Gastrocnemius medialis (tissue), 4 donors: Measurements from ENCODE around the gene FNDC3B.

Experiments used
- POLR2A ChIP-seq, 2 donors: fragments of 450-650 bp; IDR thresholded peaks; one replicate each; pipeline ENCODE4 v1.6.1; 2017; ENCODE audit warnings: antibody characterized with exemption in 2 of 2, mild to moderate bottlenecking in 2 of 2, moderate library complexity in 2 of 2
- TF ChIP-seq, protein P1 (sequence below), 5 experiments: fragments of 450-650 bp in 3 of 5; fragments of 200-600 bp in 2 of 5; sonication (generic) in 2 of 5; IDR thresholded peaks in 4 of 5; conservative IDR thresholded peaks in 1 of 5; 1 replicate in 4 of 5; 2 replicates in 1 of 5; pipeline ENCODE4 v1.5.1; 2016 to 2019; ENCODE audit warnings: antibody characterized with exemption in 5 of 5, mild to moderate bottlenecking in 3 of 5, moderate library complexity in 3 of 5

DNA sequence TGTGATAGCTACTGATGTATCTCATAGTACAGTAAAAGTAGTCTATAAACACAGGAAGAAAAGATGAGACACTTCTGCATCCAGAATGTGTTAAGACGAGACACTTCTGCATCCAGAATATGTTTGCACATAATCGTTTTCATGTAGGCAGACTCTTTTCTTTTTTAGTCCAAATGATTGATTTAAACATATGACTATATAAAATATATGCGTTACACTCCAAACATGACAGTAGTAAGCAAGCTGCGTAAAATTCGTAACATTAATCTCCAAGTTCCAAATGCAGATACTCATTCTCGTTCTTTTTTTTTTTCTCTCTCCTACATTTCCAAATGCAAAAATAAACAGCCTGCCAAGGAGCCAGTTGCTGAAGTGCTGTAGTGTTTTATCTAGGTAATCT is 82.6 kb downstream of the FNDC3B start:
- TF ChIP-seq, protein P1, sequence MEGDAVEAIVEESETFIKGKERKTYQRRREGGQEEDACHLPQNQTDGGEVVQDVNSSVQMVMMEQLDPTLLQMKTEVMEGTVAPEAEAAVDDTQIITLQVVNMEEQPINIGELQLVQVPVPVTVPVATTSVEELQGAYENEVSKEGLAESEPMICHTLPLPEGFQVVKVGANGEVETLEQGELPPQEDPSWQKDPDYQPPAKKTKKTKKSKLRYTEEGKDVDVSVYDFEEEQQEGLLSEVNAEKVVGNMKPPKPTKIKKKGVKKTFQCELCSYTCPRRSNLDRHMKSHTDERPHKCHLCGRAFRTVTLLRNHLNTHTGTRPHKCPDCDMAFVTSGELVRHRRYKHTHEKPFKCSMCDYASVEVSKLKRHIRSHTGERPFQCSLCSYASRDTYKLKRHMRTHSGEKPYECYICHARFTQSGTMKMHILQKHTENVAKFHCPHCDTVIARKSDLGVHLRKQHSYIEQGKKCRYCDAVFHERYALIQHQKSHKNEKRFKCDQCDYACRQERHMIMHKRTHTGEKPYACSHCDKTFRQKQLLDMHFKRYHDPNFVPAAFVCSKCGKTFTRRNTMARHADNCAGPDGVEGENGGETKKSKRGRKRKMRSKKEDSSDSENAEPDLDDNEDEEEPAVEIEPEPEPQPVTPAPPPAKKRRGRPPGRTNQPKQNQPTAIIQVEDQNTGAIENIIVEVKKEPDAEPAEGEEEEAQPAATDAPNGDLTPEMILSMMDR (IDR thresholded peaks at IDR 0.05 in 4 of 5, conservative IDR thresholded peaks at IDR 0.05 in 1 of 5) = no peak
- no peak for TF ChIP-seq POLR2A (IDR thresholded peaks at IDR 0.05)
